ENCODE data around the gene RAB40B.

RAB40B gene

DNA sequence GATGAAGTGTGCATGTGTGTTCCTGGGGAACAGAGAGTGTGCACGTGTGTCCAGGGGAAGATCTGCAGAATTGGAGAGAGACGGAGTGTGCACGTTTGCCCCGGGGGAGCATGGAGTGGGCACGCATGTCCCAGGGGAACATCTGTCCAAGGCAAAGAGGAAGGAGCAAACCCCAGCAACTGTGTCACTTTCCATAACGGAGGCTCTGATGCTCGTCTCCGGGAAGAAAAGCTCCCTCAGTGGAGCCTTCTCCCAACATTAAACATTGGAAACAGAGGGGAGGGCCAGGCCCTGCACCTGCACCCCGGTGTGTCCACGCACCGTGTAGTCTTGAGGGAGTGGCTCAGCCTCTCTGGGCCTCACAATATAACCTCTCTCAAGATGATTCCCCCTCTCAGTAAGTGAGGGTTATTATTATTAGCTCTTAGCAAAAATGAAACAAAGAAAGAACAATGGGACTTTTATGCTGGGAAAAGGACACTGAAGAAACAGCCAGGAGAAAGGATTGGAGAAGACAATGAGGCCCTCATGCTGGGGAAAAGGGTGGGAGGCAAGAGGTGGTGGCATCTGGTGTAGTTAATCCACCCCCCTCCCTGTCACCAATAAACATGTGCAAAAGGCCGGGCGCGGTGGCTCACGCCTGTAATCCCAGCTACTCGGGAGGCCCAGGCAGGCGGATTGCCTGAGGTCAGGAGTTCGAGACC, 7.6 kb downstream of the RAB40B start:
- no peak overlapping the region for H3K4me3 ChIP-seq (ENCODE audit: low read depth, low read length)
- DNase-seq (ENCODE audit: low read depth, low spot score), result no peak
- TF ChIP-seq, protein P1, sequence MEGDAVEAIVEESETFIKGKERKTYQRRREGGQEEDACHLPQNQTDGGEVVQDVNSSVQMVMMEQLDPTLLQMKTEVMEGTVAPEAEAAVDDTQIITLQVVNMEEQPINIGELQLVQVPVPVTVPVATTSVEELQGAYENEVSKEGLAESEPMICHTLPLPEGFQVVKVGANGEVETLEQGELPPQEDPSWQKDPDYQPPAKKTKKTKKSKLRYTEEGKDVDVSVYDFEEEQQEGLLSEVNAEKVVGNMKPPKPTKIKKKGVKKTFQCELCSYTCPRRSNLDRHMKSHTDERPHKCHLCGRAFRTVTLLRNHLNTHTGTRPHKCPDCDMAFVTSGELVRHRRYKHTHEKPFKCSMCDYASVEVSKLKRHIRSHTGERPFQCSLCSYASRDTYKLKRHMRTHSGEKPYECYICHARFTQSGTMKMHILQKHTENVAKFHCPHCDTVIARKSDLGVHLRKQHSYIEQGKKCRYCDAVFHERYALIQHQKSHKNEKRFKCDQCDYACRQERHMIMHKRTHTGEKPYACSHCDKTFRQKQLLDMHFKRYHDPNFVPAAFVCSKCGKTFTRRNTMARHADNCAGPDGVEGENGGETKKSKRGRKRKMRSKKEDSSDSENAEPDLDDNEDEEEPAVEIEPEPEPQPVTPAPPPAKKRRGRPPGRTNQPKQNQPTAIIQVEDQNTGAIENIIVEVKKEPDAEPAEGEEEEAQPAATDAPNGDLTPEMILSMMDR (IDR thresholded peaks at IDR 0.05; ENCODE audit: low read depth, low read length), result no peak
- in situ Hi-C loops (cut with HindIII; ENCODE audit: low sequenced_read_pairs), result no loop called here

DNA sequence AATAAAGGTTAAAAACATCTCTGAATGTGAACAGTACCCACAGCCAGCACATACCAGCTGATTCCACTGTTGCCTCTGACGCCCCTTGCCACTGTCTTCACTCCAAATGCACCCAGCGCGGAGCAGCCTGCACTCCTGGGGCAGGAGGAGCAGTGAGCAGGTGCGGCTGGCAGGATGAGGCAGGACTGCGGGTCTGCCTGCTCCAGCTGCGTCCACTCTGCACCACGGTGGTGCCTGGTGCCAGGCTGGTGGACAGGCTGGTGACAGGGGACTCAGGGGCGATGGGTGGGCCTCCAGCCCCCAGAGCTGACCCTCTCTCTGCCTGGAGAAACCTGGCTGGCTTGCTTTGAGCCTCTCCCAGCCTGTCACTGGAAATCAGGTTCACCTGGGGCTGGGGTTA, 9.4 kb downstream of the RAB40B start:
- TF ChIP-seq, protein P1 (IDR thresholded peaks at IDR 0.05; ENCODE audit: low read depth, low read length), result no peak
- no peak overlapping the region for H3K4me3 ChIP-seq (ENCODE audit: low read depth, low read length)
- in situ Hi-C loops (cut with HindIII; ENCODE audit: low sequenced_read_pairs), result no loop called here
- DNase-seq (ENCODE audit: low read depth, low spot score), result no peak

GRCh38 chr17:82687871-82688270, 10.6 kb downstream of the RAB40B start:
- in situ Hi-C loops (cut with HindIII; ENCODE audit: low sequenced_read_pairs), result no loop called here
- H3K4me3 ChIP-seq (ENCODE audit: low read depth, low read length), result no peak overlapping the region
- no peak for DNase-seq (ENCODE audit: low read depth, low spot score)

GRCh38 chr17:82687375-82687861, 11.1 kb downstream of the RAB40B start:
- DNase-seq (ENCODE audit: low read depth, low spot score), result no peak
- H3K4me3 ChIP-seq (ENCODE audit: low read depth, low read length), result no peak overlapping the region
- TF ChIP-seq, protein P1 (IDR thresholded peaks at IDR 0.05; ENCODE audit: low read depth, low read length), result no peak
- in situ Hi-C loops (cut with HindIII; ENCODE audit: low sequenced_read_pairs), result no loop called here

More at GRCh38 chr17:82687871-82688270, 10.6 kb downstream of the RAB40B start:
- TF ChIP-seq, protein P1 (IDR thresholded peaks at IDR 0.05; ENCODE audit: low read depth, low read length), result no peak

DNA sequence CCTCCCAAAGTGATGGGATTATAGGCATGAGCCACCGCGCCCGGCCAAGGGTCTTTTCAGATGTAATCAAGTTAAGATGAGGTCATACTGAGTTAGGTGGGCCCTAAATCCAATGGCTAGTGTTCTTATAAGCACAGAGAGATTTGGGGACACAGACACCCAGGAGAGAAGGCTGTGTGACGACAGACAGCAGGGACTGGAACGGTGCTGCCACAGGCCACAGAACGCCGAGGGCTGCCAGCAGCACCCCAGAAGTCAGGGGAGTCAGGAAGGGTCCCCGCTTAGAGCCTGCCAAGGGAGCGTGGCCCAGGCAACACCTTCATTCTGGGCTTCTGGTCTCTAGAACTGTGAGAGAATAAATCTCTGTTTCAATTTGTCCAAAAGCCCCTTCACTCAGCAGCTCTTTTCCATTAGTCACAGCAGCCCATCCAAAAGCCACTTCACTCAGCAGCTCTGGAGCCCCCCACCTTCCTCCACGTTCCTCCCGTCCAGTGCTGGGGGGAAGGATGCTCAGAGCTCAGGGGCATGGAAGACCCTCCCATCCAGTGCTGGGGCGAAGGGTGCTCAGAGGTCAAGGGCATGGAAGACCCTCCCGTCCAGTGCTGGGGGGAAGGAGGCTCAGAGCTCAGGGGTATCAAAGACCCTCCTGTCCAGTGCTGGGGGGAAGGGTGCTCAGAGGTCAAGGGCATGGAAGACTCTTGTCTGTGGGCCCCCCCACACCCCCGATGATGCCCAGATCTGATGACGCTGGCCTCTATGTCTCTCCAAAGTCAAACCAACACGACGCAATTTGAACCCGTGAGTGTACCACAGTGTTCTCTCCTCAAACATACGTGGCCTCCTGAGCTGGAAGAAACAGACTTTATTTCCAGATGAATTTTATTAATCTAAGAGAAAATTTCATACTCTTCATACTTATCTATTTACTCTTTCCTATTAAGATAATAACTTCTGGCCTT, 11.9 kb downstream of the RAB40B start:
- no peak overlapping the region for H3K4me3 ChIP-seq (ENCODE audit: low read depth, low read length)
- TF ChIP-seq, protein P1 (IDR thresholded peaks at IDR 0.05; ENCODE audit: low read depth, low read length), result no peak
- in situ Hi-C loops (cut with HindIII; ENCODE audit: low sequenced_read_pairs), result no loop called here
- DNase-seq (ENCODE audit: low read depth, low spot score), result no peak

- in situ Hi-C loops (cut with HindIII; ENCODE audit: low sequenced_read_pairs), result no loop called here
- TF ChIP-seq, protein P1 (IDR thresholded peaks at IDR 0.05; ENCODE audit: low read depth, low read length), result no peak
- H3K4me3 ChIP-seq (ENCODE audit: low read depth, low read length), result no peak overlapping the region
- no peak for DNase-seq (ENCODE audit: low read depth, low spot score)
Observed at GRCh38 chr17:82685291-82685690, 13.2 kb downstream of the RAB40B start.

Measured in astrocyte of the spinal cord (primary cell).